GM21576 (cell line): Measurements from ENCODE around the gene NTSR1.

Experiments used
- ATAC-seq: cut with Tn5 transposase; IDR thresholded peaks from one replicate; pipeline ENCODE4 v1.9.1; 2021; ENCODE audit warnings: mild to moderate bottlenecking, moderate library complexity; ENCODE audit not compliant: unreplicated experiment

Gene NTSR1

GRCh38 chr20:62692801-62693523, 15.7 kb upstream of the NTSR1 start:
- no peak for ATAC-seq

GRCh38 chr20:62693524-62693922, 15.1 kb upstream of the NTSR1 start:
- no peak for ATAC-seq

GRCh38 chr20:62694106-62694505, 14.5 kb upstream of the NTSR1 start:
- ATAC-seq: no peak

- ATAC-seq: no peak
These were observed 13.8 kb upstream of the NTSR1 start for GRCh38 chr20:62694868-62695267.

- ATAC-seq: no peak
These were observed 12.9 kb upstream of the NTSR1 start for GRCh38 chr20:62695448-62696414.

- ATAC-seq: no peak
These were observed 12.1 kb upstream of the NTSR1 start for GRCh38 chr20:62696434-62696957.

- no peak for ATAC-seq
These were observed 11.6 kb upstream of the NTSR1 start for GRCh38 chr20:62696989-62697388.

- no peak for ATAC-seq
These were observed 11.1 kb upstream of the NTSR1 start for GRCh38 chr20:62697468-62697912.

- ATAC-seq: no peak
These were observed 10.4 kb upstream of the NTSR1 start for GRCh38 chr20:62698231-62698630.

- no peak for ATAC-seq
These were observed 9.3 kb upstream of the NTSR1 start for GRCh38 chr20:62699296-62699695.

GRCh38 chr20:62699741-62700140, 8.9 kb upstream of the NTSR1 start:
- ATAC-seq: no peak

- ATAC-seq: no peak
These were observed 8.2 kb upstream of the NTSR1 start for GRCh38 chr20:62700261-62700930.

GRCh38 chr20:62701161-62702012, 7.2 kb upstream of the NTSR1 start:
- ATAC-seq: no peak

- no peak for ATAC-seq
These were observed 6.7 kb upstream of the NTSR1 start for GRCh38 chr20:62702013-62702300.

GRCh38 chr20:62702895-62703852, 5.5 kb upstream of the NTSR1 start:
- ATAC-seq: no peak

GRCh38 chr20:62703853-62704228, 4.8 kb upstream of the NTSR1 start:
- ATAC-seq: no peak

- no peak for ATAC-seq
These were observed 4.2 kb upstream of the NTSR1 start for GRCh38 chr20:62704341-62704948.

GRCh38 chr20:62705627-62706026, 3.0 kb upstream of the NTSR1 start:
- no peak for ATAC-seq

- ATAC-seq: no peak
These were observed 2.3 kb upstream of the NTSR1 start for GRCh38 chr20:62706344-62706743.
